Loucy (cell line): ENCODE data around the gene ITGB5.

Experiments used
- H2AFZ ChIP-seq: fragments of 200-600 bp; sonication (generic); 2 replicates; pipeline ENCODE4 v1.6.0; 2016; ENCODE audit warnings: antibody characterized with exemption, mild to moderate bottlenecking, low read length, moderate library complexity
- H3F3A ChIP-seq: fragments of 200-600 bp; 2 replicates; pipeline ENCODE4 v1.6.0; 2016; ENCODE audit warnings: antibody characterized with exemption, low read depth, mild to moderate bottlenecking
- H3K27me3 ChIP-seq: fragments of 200-600 bp; sonication (generic); 2 replicates; pipeline ENCODE4 v1.6.1; 2014; ENCODE audit warnings: low read length, mild to moderate bottlenecking; ENCODE audit not compliant: insufficient read depth, poor library complexity, severe bottlenecking
- H3K36me3 ChIP-seq: fragments of 200-600 bp; sonication (generic); 2 replicates; pipeline ENCODE4 v1.6.1; 2016; ENCODE audit warnings: low read length; ENCODE audit not compliant: insufficient read depth
- H3K4me1 ChIP-seq: fragments of 200-600 bp; sonication (generic); 2 replicates; pipeline ENCODE4 v1.5.1; 2014; ENCODE audit warnings: low read length, mild to moderate bottlenecking; ENCODE audit not compliant: insufficient read depth, poor library complexity, severe bottlenecking
- H3K4me2 ChIP-seq: fragments of 200-600 bp; sonication (generic); 2 replicates; pipeline ENCODE4 v1.6.0; 2014; ENCODE audit warnings: antibody characterized with exemption, low read length, low read depth, mild to moderate bottlenecking; ENCODE audit not compliant: poor library complexity, severe bottlenecking
- H3K4me3 ChIP-seq: fragments of 200-600 bp; sonication (generic); 2 replicates; pipeline ENCODE4 v1.5.1; 2014; ENCODE audit warnings: low read length, mild to moderate bottlenecking, mixed read lengths; ENCODE audit not compliant: poor library complexity, severe bottlenecking
- H3K79me2 ChIP-seq: fragments of 200-600 bp; sonication (generic); 2 replicates; pipeline ENCODE4 v1.6.1; 2014; ENCODE audit warnings: low read length; ENCODE audit not compliant: insufficient read depth
- H3K9ac ChIP-seq: fragments of 200-600 bp; sonication (generic); 2 replicates; pipeline ENCODE4 v1.6.0; 2014; ENCODE audit warnings: mild to moderate bottlenecking, low read depth, low read length, moderate library complexity; ENCODE audit not compliant: poor library complexity, severe bottlenecking
- H3K9me2 ChIP-seq: fragments of 200-600 bp; sonication (generic); replicated peaks from 2 replicates; pipeline ENCODE4 v1.6.1; 2016; ENCODE audit warnings: low read depth, low read length, mixed read lengths
- H3K9me3 ChIP-seq: fragments of 200-600 bp; sonication (generic); 2 replicates; pipeline ENCODE4 v1.6.1; 2014; ENCODE audit warnings: mild to moderate bottlenecking, antibody characterized with exemption, low read length, low read depth; ENCODE audit not compliant: insufficient read depth
- H4K20me1 ChIP-seq: fragments of 200-600 bp; sonication (generic); 2 replicates; pipeline ENCODE4 v1.6.0; 2014; ENCODE audit warnings: antibody characterized with exemption, low read length, mild to moderate bottlenecking; ENCODE audit not compliant: insufficient read depth, poor library complexity, severe bottlenecking
- CTCF ChIP-seq: fragments of 200-600 bp; sonication (generic); conservative IDR thresholded peaks from 2 replicates; pipeline ENCODE4 v1.5.1; 2014; ENCODE audit warnings: mild to moderate bottlenecking, antibody characterized with exemption, low read length
- EZH2phosphoT487 ChIP-seq: fragments of 200-600 bp; IDR thresholded peaks from 2 replicates; pipeline ENCODE4 v1.6.1; 2018; ENCODE audit warnings: antibody characterized with exemption, mild to moderate bottlenecking, moderate library complexity, borderline replicate concordance

Gene ITGB5

DNA sequence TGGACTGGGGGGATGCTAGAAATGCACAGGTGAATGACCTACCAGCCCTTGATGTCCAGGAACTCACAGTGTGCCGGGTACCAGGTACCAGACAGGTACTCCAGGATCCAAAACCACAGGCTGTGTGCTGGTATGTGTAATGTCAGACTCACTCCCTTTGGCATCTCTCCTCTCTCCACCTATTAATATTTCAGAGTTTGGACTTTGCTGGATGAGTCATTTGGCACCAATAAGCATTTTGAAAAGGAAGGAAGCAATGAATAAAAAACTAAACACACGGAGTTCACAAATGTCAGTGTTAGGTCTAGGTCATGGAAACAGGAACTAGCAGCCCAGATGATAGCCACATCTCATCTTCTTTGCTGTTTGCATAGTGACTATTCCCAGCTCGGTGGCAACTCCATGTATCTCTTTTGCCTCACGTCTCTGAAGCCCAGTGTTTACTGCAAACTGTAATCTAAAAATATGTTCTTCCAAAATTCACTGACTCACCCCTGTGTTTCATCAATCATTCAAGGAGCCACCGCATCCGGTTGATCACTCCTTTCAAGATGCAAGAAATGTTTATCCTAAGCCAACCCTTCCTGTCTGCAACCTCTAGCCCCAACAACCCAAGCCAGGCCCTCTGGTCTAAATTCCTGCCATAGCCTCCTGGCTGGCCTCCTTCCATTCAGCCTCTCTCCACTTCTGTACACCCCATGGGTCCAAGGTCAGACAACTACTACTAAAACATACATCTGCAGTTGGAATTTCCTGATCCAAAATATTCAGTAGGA, 8.4 kb downstream of the ITGB5 start:
- Histone ChIP-seq H3K36me3 (no peaks in the 10 kb centered on the region), H3K9me3 (no peaks in the 10 kb centered on the region), H3F3A (no peaks in the 10 kb centered on the region), H3K9ac (no peak overlapping the region), H3K4me3 (no peak overlapping the region), H2AFZ (no peak overlapping the region), H3K9me2 (no peaks in the 10 kb centered on the region), H3K27me3 (no peaks in the 10 kb centered on the region), H3K4me2 (no peak overlapping the region), H4K20me1 (no peaks in the 10 kb centered on the region), H3K79me2 (no peaks in the 10 kb centered on the region), H3K4me1 (no peaks in the 10 kb centered on the region)
- TF ChIP-seq EZH2phosphoT487 (no peak), CTCF (no peak)

GRCh38 chr3:124877674-124878073, 9.5 kb downstream of the ITGB5 start:
- H3K79me2 ChIP-seq, result no peaks in the 10 kb centered on the region
- no peaks in the 10 kb centered on the region for H3K4me1 ChIP-seq
- no peak overlapping the region for H3K4me2 ChIP-seq
- no peaks in the 10 kb centered on the region for H3K9me3 ChIP-seq
- no peaks in the 10 kb centered on the region for H3K9me2 ChIP-seq
- TF ChIP-seq EZH2phosphoT487 (no peak), CTCF (no peak)
- no peak overlapping the region for H3K9ac ChIP-seq
- H3K27me3 ChIP-seq, result no peaks in the 10 kb centered on the region
- no peaks in the 10 kb centered on the region for H3K36me3 ChIP-seq
- H2AFZ ChIP-seq, result no peak overlapping the region
- no peaks in the 10 kb centered on the region for H4K20me1 ChIP-seq
- H3K4me3 ChIP-seq, result no peak overlapping the region
- no peaks in the 10 kb centered on the region for H3F3A ChIP-seq

DNA sequence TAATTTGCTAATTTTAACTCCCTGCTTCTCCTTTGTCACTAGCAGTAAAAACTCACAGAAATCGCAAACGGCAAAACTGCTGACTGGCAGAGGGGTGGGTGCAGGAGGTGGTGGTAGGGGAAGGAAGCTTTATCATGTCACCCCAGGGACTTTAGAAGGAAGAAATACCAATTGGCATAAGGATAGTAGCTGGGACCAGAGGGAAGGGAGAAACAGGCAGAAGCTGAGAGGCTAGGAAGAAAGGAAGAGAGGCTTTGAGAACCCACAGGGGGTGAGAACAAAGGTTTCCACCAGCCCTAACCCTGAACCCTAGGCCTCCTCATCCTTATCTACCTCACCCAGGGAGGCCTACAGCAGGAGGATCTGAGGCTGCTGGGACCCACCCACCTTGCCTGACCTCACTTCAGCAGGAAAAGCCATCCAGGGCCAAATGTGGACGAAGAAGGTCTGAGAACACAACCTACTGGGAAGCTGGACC, 10.7 kb downstream of the ITGB5 start:
- Histone ChIP-seq H3K9me2 (no peaks in the 10 kb centered on the region), H3K27me3 (no peaks in the 10 kb centered on the region), H3K4me1 (no peaks in the 10 kb centered on the region), H3K4me3 (no peak overlapping the region), H3F3A (no peaks in the 10 kb centered on the region), H2AFZ (no peak overlapping the region), H3K79me2 (no peaks in the 10 kb centered on the region), H3K4me2 (no peak overlapping the region), H3K9me3 (no peaks in the 10 kb centered on the region), H3K36me3 (no peaks in the 10 kb centered on the region), H3K9ac (no peak overlapping the region), H4K20me1 (no peaks in the 10 kb centered on the region)
- TF ChIP-seq CTCF (no peak), EZH2phosphoT487 (no peak)
